K562 (cell line): Measurements from ENCODE around the gene RAB2B.

Experiments
- CEBPB ChIP-seq: fragments of 450-650 bp; IDR thresholded peaks from 2 replicates; pipeline ENCODE4 v1.6.1; 2016; ENCODE audit warnings: missing genetic modification characterization, missing compliant biosample characterization
- EZH2 ChIP-seq: IDR thresholded peaks from 2 replicates; pipeline ENCODE4 v1.6.1; 2012; ENCODE audit warnings: low read depth, mild to moderate bottlenecking, inconsistent platforms, low read length, borderline replicate concordance
- KDM2B ChIP-seq: fragments of 250-450 bp; sonication (Bioruptor Pico); IDR thresholded peaks from 2 replicates; pipeline ENCODE4 v1.8.0; 2021; ENCODE audit warnings: mild to moderate bottlenecking, moderate library complexity
- POLR3A ChIP-seq: IDR thresholded peaks from 2 replicates; pipeline ENCODE4 v1.6.1; 2011; ENCODE audit warnings: borderline replicate concordance, mild to moderate bottlenecking, moderate library complexity; ENCODE audit not compliant: insufficient read length, insufficient read depth; ENCODE audit errors: extremely low read depth
- RBM15 ChIP-seq: fragments of 200-400 bp; formaldehyde crosslinking; IDR thresholded peaks from 2 replicates; pipeline ENCODE4 v1.6.1; 2018; ENCODE audit warnings: mild to moderate bottlenecking, low read length, moderate library complexity; ENCODE audit not compliant: insufficient read depth
- ZNF384 ChIP-seq: IDR thresholded peaks from 2 replicates; pipeline ENCODE4 v1.6.1; 2012; ENCODE audit warnings: low read depth, low read length, improper control_type of control experiment
- TF ChIP-seq, protein P1 (sequence below): fragments of 450-650 bp; conservative IDR thresholded peaks from 2 replicates; pipeline ENCODE4 v1.6.1; 2016; ENCODE audit warnings: missing genetic modification characterization, low read depth, mild to moderate bottlenecking, missing compliant biosample characterization, moderate library complexity
- TF ChIP-seq, protein P2 (sequence below), 3 experiments: IDR thresholded peaks in 2 of 3; conservative IDR thresholded peaks in 1 of 3; 2 replicates each; pipeline ENCODE4 v1.5.1; 2011 to 2012; ENCODE audit warnings: low read length in 3 of 3, mild to moderate bottlenecking in 3 of 3, control low read depth in 2 of 3, improper control_type of control experiment in 1 of 3, inconsistent platforms in 1 of 3, low read depth in 1 of 3, mixed read lengths in 1 of 3, moderate library complexity in 1 of 3; ENCODE audit not compliant: insufficient read depth in 2 of 3

GRCh38 chr14:21476523-21476924, 235 bp downstream of the RAB2B start:
- TF ChIP-seq POLR3A = no peak
- TF ChIP-seq, protein P1, sequence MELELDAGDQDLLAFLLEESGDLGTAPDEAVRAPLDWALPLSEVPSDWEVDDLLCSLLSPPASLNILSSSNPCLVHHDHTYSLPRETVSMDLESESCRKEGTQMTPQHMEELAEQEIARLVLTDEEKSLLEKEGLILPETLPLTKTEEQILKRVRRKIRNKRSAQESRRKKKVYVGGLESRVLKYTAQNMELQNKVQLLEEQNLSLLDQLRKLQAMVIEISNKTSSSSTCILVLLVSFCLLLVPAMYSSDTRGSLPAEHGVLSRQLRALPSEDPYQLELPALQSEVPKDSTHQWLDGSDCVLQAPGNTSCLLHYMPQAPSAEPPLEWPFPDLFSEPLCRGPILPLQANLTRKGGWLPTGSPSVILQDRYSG = no peak
- TF ChIP-seq RBM15 = no peak
- no peak for TF ChIP-seq EZH2
- no peak for TF ChIP-seq ZNF384
- TF ChIP-seq, protein P2, sequence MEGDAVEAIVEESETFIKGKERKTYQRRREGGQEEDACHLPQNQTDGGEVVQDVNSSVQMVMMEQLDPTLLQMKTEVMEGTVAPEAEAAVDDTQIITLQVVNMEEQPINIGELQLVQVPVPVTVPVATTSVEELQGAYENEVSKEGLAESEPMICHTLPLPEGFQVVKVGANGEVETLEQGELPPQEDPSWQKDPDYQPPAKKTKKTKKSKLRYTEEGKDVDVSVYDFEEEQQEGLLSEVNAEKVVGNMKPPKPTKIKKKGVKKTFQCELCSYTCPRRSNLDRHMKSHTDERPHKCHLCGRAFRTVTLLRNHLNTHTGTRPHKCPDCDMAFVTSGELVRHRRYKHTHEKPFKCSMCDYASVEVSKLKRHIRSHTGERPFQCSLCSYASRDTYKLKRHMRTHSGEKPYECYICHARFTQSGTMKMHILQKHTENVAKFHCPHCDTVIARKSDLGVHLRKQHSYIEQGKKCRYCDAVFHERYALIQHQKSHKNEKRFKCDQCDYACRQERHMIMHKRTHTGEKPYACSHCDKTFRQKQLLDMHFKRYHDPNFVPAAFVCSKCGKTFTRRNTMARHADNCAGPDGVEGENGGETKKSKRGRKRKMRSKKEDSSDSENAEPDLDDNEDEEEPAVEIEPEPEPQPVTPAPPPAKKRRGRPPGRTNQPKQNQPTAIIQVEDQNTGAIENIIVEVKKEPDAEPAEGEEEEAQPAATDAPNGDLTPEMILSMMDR (IDR thresholded peaks at IDR 0.05 in 2 of 3, conservative IDR thresholded peaks at IDR 0.05 in 1 of 3; ENCODE audit: insufficient read depth in 2 of 3, low read depth in 1 of 3, low read length in 3 of 3) = no peak
- TF ChIP-seq KDM2B (CRISPR knock-in tag) = no peak
- no peak for TF ChIP-seq CEBPB
